ENCODE results near the gene ARGLU1. TPM values are rescaled to one million over a fixed set of nuclear protein-coding genes. Genes with fewer than 3 reads are reported as not detected.

Gene ARGLU1
- total RNA-seq, 1 donor from 2014 or later: 128 TPM

DNA sequence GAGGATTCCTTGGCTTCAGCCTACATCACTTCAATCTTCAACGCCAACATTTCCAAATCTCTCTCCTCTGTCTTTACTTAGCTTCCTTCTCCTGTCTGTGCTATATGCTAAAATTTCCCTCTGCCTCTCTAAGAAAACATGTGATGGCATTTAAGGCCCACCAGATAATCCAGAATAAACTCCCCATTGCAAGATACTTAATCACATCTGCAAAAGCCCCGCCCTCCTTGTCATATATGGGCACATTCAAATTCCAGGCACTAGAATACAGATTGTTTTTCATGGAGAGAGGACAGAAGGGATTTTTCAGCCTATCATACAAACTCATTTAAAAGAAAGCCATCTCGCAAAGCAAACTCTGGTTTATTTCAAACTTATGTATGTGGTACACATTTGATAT is 16.2 kb downstream of the ARGLU1 start:
- Mint-ChIP-seq H3K4me3 (no peak overlapping the region), H3K27ac (no peak overlapping the region), H3K4me1 (ENCODE audit: unreplicated experiment) (no peaks in the 10 kb centered on the region), H3K9me3 (no peaks in the 10 kb centered on the region), H3K36me3 (peaks cover 61% of the 10 kb centered on the region), H3K27me3 (no peaks in the 10 kb centered on the region)
- TF ChIP-seq, protein P1, sequence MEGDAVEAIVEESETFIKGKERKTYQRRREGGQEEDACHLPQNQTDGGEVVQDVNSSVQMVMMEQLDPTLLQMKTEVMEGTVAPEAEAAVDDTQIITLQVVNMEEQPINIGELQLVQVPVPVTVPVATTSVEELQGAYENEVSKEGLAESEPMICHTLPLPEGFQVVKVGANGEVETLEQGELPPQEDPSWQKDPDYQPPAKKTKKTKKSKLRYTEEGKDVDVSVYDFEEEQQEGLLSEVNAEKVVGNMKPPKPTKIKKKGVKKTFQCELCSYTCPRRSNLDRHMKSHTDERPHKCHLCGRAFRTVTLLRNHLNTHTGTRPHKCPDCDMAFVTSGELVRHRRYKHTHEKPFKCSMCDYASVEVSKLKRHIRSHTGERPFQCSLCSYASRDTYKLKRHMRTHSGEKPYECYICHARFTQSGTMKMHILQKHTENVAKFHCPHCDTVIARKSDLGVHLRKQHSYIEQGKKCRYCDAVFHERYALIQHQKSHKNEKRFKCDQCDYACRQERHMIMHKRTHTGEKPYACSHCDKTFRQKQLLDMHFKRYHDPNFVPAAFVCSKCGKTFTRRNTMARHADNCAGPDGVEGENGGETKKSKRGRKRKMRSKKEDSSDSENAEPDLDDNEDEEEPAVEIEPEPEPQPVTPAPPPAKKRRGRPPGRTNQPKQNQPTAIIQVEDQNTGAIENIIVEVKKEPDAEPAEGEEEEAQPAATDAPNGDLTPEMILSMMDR (conservative IDR thresholded peaks at IDR 0.05): no peak
- no peak for DNase-seq (ENCODE audit: extremely low spot score, unreplicated experiment)

DNA sequence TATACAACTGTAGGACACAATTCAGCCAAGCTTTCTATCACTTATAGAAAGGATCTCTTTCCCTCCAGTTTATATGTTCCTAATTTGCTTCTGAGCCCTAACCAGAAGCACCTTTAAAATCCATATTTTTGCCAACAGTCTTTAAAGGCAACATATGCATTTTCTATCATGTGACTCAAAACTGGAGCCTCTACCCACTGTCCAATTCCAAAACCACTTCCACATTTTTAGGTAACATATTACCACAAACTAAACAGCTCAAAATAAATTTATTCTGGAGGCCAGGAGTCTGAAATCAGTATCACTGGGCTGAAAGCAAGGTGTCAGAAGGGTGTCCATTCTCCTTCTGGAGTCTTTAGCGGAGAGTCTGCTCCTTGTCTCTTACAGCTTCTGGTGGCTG is 16.6 kb downstream of the ARGLU1 start:
- no peaks in the 10 kb centered on the region for H3K27me3 Mint-ChIP-seq
- no peaks in the 10 kb centered on the region for H3K4me1 Mint-ChIP-seq (ENCODE audit: unreplicated experiment)
- H3K9me3 Mint-ChIP-seq: no peaks in the 10 kb centered on the region
- H3K4me3 Mint-ChIP-seq: no peak overlapping the region
- TF ChIP-seq, protein P1 (conservative IDR thresholded peaks at IDR 0.05): no peak
- DNase-seq (ENCODE audit: extremely low spot score, unreplicated experiment): no peak
- H3K36me3 Mint-ChIP-seq: peaks cover 57% of the 10 kb centered on the region
- H3K27ac Mint-ChIP-seq: no peak overlapping the region

DNA sequence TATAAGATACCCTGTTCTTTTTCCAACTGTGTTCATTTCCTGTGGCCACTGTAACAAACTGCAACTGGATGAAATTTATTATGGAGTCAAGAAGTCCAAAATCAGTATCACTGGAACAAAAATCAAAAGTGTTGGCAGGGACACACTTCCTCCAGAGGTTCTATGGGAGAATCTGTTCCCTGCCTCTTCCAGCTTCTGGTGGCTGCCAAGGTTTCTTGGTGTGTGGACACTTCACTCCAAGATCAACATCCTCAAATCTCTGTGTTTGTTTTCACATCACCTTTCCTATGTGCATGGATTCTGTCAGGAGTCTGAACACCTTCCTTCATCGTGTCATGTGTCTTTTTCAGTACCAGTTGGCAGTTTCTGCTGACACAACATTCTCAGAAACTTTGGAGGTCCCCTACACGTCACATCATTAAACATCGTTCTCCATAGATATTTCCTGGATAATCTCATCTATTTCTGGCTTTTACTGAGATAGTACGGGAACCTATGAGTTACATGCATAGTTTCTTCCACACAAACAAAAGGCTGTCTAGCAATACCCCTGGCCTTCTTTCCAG is 17.3 kb downstream of the ARGLU1 start:
- no peak for DNase-seq (ENCODE audit: extremely low spot score, unreplicated experiment)
- no peaks in the 10 kb centered on the region for H3K4me1 Mint-ChIP-seq (ENCODE audit: unreplicated experiment)
- no peaks in the 10 kb centered on the region for H3K27me3 Mint-ChIP-seq
- H3K4me3 Mint-ChIP-seq: no peak overlapping the region
- H3K27ac Mint-ChIP-seq: no peak overlapping the region
- H3K36me3 Mint-ChIP-seq: peaks cover 50% of the 10 kb centered on the region
- TF ChIP-seq, protein P1 (conservative IDR thresholded peaks at IDR 0.05): no peak
- no peaks in the 10 kb centered on the region for H3K9me3 Mint-ChIP-seq

DNA sequence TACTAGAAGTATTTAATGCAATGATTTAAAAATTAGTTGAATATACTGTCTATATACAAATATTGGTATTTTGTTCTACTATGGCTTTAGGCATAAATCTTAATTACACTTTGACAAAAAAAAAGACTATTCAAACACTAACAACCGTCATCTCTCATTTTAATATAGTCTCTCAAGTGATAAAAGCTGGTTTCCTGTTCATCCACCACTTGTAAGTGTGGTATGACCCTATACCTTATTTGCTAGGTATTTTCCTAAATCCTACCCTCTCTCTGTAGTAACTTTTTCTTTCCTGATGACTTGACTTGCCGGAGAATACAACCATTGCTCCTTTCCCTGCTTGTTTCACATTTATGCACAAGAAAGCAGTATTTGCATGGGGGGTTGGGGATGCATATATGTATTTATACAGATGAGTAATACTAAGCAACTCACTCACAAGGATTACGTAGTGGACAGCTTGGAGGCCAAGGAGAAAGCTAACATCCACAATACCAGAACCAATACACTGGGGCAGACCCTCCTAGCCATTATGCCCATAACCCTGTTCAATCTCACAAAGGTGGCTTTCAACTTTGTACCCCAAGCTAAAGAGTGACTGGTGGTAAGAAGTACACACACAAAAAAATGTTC is 19.8 kb downstream of the ARGLU1 start:
- no peak for DNase-seq (ENCODE audit: extremely low spot score, unreplicated experiment)

DNA sequence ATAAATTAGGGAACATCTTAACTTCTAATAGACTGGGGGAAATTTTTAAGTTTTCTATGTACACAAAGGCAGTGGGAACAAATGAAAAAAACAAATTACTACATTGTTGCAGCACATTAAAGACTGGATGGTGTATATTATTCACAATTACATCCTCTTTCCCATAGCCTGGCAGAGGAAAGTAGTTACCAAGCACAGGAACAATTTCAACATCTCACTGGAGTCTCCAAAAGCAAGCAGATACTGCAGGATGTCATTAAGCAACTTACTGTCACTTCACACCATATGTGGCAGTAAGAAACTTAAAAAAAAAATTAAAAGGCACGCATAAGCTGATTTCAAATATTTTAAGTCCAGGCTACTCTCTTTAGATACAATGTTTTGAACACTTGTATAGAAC is 26.1 kb downstream of the ARGLU1 start:
- Mint-ChIP-seq H3K9me3 (no peaks in the 10 kb centered on the region), H3K27me3 (no peaks in the 10 kb centered on the region), H3K36me3 (peaks cover 19% of the 10 kb centered on the region), H3K4me3 (no peak overlapping the region), H3K27ac (no peak overlapping the region), H3K4me1 (ENCODE audit: unreplicated experiment) (no peaks in the 10 kb centered on the region)
- TF ChIP-seq, protein P1 (conservative IDR thresholded peaks at IDR 0.05): no peak
- no peak for DNase-seq (ENCODE audit: extremely low spot score, unreplicated experiment)

More for the DNA sequence above, 19.8 kb downstream of the ARGLU1 start:
- peaks cover 27% of the 10 kb centered on the region for H3K36me3 Mint-ChIP-seq
- H3K9me3 Mint-ChIP-seq: no peaks in the 10 kb centered on the region
- no peaks in the 10 kb centered on the region for H3K27me3 Mint-ChIP-seq
- H3K4me1 Mint-ChIP-seq (ENCODE audit: unreplicated experiment): no peaks in the 10 kb centered on the region
- no peak overlapping the region for H3K27ac Mint-ChIP-seq
- TF ChIP-seq, protein P1 (conservative IDR thresholded peaks at IDR 0.05): no peak
- no peak overlapping the region for H3K4me3 Mint-ChIP-seq

Measured in type B pancreatic cell (in vitro differentiated cells).